Limb (tissue), 2 donors: ENCODE data around the gene ATP5F1E.

Experiments used
- DNase-seq, 2 donors: peaks; one replicate each; pipeline ENCODE4 v3.0.0-alpha.2; 2016; ENCODE audit errors: extremely low spot score in 2 of 2

ATP5F1E gene

DNA sequence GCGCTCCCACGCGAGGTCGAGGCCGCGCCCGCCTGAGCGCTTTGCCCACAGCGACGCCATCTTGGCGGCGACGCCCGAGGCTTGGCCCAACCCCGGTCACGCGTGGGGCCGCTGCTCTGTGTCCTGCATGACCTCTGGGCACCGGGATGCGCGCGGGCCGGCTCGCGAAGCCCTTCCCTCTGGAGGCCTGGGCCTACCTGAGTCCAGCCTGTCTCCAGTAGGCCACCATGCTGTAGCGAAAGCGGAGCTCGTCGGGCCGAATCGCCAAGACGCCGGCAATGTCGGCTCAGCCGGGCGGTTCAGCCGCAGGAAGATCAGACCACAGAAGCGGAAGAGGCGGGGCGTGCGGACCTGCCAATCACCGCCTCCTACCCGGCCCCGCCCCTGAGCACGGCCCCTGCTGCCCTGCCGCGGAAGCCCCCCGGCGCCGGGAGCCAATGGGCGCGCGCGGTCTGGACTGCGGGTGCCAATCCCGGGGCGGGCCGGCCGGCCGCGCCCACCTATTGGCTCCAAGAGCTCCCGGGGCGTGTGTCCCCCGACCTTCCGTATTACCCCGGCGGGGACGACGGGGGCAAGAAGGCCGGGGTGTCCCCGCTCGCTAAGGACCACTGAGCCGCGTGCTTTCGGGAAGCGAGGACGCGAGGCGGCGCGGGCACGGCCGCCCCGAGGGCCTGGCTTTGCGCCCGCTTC, at the start of gene ATP5F1E:
TSS of gene ATP5F1E (minus strand) at position 313 of the 690 bp plus-strand sequence. CDS start at position 229, 84 bp downstream.
- DNase-seq, result peak; percentile 98 to 99

DNA sequence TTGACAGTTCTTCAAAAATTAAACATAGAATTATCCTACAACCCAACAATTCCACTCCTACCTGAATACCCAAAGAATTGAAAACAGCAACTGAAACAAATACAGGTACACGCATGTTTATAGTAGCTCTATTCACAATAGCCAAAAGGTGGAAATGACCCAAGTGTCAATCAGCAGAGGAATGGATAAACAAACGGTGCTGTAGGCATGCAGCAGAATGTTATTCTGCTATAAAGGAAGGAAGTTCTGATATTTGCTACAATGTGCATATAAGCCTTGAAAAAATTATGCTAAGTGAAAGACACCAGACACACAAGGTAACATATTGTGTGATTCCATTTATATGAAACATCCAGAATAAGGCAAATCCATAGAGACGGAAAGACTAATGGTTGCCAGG, 48.9 kb upstream of the ATP5F1E start:
- DNase-seq, result no peak

DNA sequence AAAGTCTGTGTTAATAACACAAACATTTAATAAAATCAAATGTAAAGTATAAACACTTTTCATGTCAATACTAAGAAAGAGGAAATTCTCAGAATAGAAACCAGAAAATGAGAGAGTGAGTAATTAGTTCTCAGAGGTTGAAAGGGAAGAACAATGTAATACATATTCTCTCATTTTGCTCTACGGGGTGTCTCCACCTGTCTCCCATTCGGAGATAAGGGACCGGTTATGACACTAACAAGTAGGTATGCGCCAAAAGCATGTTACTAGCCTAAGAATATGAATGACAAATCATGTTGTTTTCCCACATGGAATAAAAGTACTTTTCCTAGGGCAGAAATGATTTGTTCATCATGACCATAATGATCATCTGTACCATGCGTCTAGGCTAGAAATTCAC, 46.1 kb upstream of the ATP5F1E start:
- DNase-seq, result no peak

DNA sequence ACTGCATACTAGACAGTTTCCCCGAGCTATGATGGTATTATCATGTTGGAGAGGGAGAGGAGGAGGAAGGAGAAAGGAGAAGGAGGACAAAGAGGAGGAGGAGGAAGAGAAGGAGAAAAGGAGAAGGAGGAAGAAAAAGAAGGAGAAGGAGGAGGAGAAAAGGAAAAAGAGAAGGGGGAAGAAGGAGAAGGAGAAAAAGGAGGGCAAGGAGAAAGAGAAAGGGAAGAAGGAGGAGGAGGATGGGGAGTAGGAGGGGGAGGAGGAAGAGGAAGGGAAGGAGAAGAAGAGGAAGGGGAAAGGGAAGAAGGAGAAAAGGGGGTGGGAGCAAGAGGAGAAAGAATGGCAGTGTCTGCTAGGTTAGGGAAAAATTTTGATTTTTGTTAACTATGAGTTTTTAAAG, 45.6 kb upstream of the ATP5F1E start:
- no peak for DNase-seq

DNA sequence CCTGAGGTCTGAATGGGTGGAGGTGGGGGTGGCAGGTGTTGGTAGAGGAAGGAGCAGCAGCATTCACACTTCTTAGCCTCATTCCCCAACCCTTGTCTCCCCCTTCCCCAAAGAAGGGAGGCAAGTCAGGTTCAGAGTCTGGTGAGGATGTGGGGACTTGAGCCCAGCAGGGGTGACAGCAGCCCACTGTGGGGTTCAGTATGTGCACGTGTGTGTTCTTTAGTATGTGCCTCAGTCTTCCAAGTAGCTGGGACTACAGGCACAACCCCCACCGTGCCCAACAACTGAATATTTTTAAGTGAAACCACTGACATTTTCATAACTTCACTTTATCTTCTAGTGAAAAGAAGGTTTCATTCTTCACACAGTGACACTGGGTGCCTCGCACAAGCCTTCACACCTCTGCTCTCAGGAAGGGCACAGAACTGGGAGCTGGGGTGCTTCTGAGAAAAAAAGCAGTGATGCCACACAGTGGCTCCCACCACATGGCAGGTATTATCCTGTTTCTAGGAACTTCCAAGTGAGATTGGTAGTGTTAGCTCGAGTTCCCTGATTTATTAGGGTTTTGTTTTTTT, 43.9 kb upstream of the ATP5F1E start:
- no peak for DNase-seq

DNA sequence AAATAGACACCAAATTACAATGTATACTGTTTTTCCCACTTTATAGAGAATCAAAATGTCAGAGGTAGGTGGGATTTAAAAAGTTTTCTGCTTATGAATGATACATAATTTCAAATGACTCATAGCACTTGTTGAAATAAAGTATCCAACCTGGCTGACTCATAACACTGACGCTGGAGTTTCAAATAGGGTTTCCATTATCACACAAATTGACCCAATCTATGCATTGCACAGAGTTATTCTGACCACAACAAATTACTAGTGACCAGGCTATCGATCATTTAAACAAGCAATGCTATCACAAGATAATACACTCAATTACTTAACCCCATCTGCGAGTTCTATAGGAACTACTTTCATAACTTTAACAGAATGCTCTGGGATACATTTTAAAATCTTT, 42.3 kb upstream of the ATP5F1E start:
- no peak for DNase-seq

DNA sequence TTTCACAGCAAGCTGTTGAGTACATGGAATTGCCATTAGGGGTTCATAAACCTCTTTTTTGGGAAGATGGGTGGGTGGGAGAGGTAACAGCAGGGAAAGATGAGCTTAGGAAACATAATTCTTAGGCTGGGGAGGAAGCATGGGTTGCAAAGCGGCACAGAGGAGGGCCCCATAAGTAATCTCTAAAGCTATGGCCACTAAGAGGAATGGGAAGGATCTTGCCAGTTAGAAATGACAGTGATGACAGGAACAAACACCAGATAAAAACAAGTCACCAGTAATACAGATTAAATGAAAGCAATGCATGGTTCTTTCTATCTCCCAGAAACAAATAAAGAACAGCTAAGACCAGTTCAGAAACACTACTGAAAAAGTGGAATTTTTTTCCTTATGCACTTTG, 41.4 kb upstream of the ATP5F1E start:
- DNase-seq, result no peak

DNA sequence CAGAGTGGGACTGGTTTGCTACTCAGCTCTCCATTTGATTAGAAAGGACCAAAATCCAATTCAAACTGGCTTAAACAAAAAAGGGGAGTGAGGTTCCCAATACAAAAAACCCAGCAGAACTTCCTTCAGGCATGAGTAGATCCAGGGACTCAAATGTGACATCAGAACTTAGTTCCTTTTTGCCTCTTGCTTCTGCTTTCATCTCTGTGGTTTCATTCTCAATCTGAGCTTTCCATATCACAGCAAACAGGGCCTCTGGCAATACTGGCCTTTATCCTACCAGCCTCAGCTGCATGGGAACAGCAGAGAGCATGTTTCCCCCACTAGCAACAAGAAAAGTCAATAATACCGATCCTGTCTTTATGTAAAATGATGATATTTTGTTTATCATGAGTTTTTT, 39.1 kb upstream of the ATP5F1E start:
- DNase-seq, result no peak

DNA sequence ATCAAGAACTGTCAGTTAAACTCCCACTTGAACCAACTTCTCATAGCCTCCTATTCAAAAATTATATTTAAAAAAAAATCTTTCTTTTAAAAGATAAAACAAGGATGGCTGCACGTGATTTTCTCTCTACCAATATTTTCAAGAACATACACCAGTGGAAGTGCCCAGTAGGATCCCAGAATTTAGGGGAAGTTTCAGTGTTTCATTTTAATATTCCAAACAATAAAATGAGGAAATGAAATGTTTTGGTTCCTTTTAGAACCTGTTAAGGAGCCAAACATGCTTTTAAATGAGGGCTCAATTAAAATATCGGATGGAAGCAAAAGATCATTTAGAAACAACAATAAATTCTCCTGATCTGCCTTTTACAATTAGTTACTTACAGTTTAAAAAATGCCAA, 36.9 kb upstream of the ATP5F1E start:
- DNase-seq, result no peak

DNA sequence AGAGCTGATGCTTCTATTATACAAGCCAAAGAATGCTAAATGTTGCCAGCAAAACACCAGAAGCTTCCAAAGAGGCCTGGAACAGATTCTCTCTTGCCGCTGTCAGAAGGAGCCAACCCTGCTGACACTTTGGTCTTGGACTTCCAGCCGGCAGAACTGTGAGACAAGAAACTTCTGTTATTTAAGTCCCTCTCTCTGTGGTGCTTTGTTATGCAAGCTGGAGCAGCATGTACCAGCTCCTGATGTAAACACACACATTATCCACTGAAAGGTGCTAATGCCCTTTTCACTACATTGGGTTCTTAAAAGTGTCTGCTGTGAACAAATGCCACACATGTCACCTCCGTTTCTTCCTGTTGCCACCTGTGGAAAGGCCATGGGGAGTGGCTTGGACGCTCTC, 36.4 kb upstream of the ATP5F1E start:
- DNase-seq, result no peak

DNA sequence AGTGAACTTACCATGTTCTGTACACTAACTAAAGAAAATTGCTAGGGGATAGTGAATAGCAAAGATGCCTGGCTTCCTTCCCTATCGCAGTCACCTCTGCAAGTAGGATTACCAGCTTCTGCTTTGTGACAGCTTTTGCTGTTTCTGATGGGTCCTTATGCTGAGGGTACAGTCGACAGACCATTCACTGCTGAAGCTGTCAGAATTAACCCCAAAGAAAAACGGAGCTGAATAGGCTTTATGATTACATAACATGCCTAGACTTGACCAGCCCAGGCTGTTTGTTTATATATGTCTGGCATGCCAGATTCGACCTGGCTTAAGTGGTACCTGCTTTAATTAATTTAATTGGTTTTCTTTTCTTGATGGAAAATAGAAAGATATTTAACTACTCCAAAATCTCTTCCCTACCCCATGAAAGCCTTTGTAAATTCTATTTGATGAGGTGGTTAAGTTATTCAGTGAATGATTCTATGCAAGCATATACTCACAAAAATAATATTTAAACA, 32.1 kb upstream of the ATP5F1E start:
- DNase-seq, result no peak

DNA sequence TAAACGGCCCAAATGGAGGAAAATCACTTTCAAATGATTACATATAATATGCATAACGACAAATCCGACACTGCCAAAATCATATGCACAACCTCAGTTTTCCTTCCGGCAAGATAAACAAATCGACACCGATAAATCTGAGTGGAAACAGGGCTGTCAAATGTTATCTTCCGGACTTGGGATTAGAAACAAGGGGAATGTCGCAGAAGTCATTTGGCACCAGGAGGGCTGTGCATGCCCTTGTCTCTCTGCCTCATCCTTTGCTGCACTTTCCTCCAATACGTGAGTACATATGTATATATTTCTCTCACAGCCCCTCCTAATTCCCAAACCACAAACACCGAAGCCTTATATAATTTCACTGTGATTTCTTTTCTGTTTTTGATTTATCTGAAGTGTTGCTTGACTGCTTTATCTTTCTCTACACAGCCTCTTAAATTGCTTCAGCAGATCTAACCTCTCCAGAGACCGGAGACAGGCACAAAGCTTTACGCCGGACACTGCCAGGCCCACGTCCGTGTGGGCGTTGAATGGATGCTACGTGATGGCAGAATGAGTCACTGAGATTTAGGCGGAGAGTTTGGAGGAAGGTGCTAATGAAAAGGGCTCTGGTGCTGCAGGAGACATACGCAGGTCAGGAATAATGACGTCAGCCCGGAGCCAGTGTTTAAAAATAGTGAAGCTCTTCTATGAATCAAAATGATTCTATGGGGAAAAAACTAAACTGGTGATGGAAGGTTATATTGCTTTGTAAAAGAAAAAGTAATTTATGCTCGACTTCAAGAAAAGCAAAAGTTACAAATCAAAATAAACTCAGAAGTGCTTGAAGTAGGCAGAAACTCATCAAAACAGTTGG, 31.5 kb upstream of the ATP5F1E start:
- no peak for DNase-seq

DNA sequence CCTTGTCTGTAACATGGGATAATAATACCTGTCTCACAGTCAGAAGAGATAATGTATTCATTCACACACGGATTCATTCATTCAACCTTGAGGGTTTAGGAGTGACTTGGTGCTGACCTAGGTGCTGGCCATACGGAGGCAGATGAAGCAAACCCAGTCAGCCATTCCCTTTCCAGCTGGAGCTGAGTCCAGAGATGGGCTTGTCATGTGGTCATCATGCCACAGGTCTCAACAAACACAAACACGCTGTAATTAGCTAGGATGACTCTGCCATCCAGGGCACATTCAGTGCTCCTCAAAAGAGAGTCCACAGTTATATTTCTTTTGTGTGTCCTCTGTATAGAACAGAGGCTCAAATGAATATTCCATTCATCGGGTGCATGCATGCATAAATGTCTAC, 29.9 kb upstream of the ATP5F1E start:
- no peak for DNase-seq

DNA sequence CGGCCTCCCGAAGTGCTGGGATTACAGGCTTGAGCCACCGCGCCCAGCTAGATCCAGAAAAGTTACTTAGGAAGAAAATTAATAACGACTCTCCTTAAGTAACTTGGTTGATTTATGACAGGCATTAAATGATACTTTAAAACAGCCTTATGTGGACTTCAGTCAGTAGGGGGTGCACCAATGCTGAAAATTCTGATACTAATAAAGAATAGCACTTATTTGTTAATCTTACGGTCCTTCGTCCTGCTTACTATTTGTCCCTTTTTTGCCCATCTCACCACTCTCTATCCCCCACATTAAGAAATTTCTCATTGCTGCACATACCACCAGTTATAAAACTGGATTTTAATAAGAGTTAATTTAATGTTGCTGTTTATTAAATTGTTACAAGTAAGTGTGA, 23.2 kb upstream of the ATP5F1E start:
- DNase-seq, result peak in 1 of 2 donors; percentile 15

DNA sequence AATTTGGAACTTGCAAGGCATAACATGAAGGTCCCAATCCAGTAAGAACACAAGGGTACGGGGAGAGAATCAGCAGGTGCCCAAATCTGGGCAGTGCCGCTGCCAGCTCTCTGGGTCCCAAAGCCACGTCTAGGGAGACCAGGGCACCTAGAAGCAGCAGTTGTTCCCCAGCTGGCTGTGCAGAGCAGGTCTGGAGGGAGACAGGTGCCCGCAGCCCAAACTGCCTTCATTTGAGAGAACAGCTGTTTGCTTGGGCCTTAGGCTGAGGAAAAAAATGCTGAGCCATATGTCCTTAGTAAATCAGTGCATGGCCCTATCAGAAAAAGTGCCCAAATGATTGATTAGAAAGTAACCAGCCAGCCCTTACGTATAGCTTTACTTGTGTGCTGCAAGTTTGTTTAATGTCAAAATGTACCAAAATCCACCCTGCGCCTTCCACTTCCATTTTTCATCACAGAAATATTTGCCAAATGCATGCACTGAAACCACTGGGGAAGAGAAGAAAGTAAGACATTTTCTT, 19.6 kb upstream of the ATP5F1E start:
- DNase-seq, result peak in 1 of 2 donors; percentile 19

DNA sequence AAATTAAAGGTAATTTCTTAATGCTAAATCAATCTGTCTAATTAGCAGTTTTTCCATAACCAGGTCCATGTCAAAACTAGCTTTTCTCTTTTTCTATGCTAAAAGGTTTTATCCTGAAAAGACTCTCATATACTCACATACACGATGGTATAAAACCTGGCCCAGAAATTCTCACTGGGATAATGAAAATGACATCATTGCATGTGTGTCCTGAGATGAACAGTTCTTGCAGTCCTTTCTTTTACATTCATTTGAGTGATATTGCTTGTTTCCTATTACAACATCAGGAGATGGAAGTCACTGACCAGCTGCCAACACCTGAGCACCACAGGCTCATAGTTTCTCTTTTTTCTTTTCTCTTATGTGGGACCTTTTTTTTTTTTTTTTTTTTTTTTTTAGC, 18.3 kb upstream of the ATP5F1E start:
- DNase-seq, result no peak

DNA sequence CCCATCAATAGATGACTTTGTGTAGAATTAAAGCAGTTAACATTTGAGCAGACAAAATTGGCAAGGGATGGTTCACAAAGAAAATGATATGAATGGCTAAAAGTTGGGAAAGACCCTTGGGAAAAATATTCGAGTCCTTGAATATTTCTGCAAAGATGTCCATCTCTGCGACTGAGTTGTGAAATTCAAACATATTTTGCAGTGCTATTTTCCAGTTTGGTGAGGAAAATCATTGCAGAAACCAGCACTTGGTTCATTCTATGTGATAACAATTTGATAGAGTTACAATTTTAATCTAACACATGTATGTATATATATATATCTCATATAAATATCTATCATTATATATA, 16.5 kb upstream of the ATP5F1E start:
- DNase-seq, result no peak

DNA sequence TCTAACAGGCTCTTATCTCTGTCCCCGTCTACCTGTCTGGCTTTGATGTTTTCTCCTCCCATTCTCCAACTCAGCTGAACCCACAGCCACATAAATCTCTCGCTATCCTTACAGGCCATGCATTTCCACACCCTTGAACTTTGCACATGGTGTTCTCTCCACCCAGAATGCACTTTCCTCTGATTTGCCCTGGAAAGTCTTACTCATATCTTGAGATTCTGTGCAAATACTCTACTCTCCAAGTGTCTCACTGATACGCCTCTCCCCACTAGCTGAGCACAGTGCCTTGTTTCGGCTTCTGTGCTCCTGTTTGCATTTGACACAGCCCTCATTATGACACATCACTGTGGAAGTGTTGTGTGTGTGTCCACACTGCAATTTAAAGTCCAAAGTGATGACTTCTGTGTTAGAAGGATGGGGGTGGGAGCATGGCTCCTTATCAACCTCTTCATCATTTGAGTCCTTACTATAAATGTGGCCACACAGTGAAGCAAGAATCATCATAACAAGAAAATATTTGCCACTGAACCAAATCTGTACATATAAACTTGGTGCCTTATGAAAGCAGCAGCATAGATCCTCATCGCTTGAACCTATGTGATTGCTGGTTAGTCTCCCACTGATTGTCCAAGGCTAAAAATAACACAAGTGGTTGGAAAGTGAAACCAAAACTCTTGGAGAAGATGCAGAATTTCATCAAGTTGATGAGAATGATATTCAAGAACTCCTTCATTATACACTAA, 16.0 kb upstream of the ATP5F1E start:
- DNase-seq, result no peak

DNA sequence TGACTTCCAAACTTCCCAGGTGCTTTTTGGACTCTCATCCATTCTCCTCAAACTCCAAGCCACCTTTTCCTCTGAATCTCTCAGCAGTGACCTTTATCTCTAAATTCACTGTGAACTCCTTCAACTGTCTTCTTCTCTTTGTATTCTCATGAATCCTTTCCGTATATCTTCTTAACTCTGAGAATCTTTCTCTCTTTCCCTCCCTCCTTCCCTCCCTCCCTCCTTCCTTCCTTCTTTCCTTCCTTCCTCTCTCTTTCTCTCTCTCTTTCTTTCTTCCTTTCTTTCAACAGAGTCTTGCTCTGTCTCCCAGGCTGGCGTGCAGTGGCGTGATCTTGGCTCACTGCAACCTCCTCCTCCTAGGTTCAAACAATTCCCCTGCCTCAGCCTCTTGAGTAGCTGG, 14.7 kb upstream of the ATP5F1E start:
- DNase-seq, result no peak

DNA sequence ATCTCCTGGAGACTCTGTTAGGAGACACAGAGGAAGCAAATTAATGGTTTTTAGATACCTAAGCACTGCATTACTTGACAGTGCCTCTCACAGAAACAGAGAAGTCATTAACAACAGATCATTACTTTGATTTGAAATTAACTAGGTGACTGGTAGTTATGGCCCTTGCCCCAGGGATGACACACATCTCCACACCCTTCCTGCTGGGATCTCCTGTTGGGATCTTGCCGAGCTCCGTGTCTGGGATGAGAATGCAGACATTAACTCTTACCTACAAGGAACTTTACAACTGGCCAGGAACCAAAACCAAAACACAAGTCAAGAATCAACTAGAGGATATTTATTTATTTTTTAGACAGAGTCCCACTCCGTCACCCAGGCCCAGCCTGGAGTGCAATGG, 12.7 kb upstream of the ATP5F1E start:
- DNase-seq, result no peak

DNA sequence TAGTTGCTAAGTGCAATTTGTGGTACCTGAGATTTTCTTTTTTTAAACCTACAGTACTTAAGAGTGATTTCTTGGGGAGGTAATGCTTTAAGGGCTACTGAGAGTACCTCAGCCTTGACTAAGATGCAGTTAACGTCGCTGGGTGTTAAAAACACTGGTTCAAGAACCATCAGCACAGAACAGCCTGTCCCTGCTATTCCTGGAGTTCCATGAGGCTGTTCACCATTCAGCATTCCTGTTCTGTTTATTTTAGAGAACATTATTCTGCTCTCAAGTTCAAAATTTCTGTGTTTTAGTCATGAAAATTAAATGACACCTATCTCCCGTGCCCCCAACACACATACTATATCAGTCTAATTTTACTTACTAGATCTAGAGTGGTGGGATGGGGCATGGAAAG, 12.2 kb upstream of the ATP5F1E start:
- no peak for DNase-seq

DNA sequence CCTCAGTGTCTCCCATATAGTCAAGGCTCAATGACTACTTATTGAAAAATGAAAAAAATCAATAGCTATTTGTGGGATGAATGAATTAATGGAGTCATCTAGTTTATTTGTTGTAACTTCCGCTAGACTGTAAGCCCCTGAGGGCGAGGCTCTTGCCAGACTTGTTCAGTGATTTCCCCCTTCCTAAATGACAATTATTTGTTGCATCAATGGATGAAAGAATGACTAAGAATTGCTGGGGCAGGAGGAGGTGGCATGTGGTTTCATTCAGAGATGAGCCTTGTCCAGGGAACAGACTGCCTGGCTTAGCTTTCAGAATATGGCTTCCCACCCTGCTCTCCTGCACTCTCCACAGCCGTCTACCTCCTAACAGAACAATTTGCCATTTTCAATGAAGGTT, 11.6 kb upstream of the ATP5F1E start:
- DNase-seq, result no peak
